Activated naive CD8-positive, alpha-beta T cell treated with anti-CD3 and anti-CD28 coated beads, Interleukin-2, amount 50 U/mL, for 16 hours (primary cell): Measurements from ENCODE around the gene NOSIP.

Experiments
- DNase-seq: peaks from one replicate; pipeline ENCODE4 v3.0.0-alpha.2; 2020; ENCODE audit warnings: low read depth, low spot score

Gene NOSIP

GRCh38 chr19:49594993-49595818 lies 14.8 kb upstream of the NOSIP start:
- no peak for DNase-seq

- no peak for DNase-seq
Measured at GRCh38 chr19:49594157-49594992, 14.0 kb upstream of the NOSIP start.

GRCh38 chr19:49593233-49594113 lies 13.1 kb upstream of the NOSIP start:
- peak; percentile 91 for DNase-seq

DNA sequence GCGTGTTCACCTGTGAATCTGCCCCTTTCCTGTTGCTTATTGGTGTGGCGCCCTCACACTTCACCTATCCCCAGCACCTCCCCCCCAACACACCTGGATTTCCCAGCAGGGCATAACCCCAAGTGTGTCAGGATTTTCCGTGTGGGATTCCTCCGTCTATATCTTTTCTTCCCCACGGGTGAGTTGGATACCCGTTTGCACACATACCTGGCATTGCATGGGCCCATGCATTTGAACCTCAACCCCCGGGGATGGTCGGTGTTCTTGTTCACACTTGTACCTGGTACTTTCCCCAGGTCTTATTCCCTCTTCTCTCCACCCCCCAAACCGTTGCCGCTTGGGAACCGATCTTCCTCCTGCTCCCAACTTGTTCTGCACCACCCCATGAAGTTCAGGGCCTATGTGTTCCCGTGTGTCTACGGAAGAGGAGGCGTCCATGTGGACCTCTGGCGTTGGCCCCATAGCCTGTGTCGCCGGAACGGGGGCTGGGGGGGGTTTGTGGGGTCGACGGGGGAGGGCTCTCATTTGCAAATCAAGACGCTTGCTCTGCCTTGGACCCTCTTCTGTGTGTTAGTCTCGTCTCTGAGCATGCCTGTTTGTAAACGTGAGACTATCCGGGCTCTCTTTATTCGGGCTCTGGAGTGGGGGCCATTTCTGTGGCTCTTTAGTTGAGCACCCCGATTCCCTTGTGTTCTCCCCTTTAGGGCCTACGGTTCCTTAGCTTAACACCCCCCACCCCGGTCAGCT lies 12.3 kb upstream of the NOSIP start:
- no peak for DNase-seq

GRCh38 chr19:49591731-49592485 lies 11.6 kb upstream of the NOSIP start:
- no peak for DNase-seq

- peak; percentile 35 for DNase-seq
Measured at GRCh38 chr19:49590971-49591730, 10.8 kb upstream of the NOSIP start, which contains the start of gene PRR12. PRR12 (plus strand) TSS chr19:49591182; CDS start chr19:49591655, 473 bp downstream.

GRCh38 chr19:49590071-49590970 lies 10.0 kb upstream of the NOSIP start:
- DNase-seq, result peak; percentile 84

GRCh38 chr19:49589502-49589905 lies 9.1 kb upstream of the NOSIP start:
- no peak for DNase-seq

DNA sequence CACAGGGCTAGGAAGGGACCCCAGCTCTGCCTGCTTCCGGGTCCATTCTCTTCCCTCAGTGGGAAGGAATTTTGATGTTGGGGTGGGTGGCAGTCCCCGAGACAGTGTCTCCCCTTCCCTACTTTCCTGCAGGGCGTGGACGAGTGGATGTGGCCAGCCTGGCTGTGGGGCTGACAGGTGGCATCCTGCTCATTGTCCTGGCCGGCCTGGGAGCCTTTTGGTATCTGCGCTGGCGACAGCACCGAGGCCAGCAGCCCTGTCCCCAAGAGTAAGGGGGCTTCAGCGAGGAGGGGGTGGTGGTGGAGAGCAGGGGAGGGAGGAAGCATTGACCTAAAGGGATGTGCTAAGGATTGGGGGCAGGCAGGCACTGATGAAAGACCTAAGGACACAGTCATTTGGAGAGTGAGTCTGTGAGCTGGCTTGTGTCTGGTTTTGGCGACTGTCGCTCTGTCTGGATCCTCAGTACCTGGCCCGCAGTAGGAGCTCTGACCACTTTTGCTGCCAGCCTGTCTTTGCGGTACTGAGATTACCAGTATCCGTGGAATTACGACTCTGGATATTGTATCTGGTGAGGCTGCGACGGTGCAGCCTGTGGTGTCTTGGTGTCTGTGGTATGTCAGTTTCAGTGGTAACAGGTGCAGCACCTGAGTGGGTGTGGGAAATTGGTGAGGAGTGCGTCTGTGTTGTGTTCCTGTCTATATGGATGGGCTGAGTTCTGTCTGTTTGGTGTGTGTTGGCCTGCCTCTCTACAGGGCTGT lies 8.2 kb upstream of the NOSIP start:
- peak; percentile 21 for DNase-seq

DNA sequence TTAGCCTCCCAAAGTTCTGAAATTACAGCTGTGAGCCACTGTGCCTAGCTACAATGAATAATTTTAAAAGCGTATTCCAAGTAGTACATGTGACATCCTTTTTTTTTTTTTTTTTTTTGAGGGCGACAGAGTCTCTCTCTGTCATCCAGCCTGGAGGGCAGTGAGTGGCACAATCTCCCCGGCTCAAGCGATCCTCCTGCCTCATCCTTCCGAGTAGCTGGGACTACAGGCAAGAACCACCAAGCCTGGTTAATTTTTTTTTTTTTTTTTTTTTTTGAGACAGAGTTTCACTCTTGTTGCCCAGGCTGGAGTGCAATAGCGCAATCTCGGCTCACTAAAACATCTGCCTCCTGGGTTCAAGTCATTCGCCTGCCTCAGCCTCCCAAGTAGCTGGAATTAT lies 6.9 kb upstream of the NOSIP start:
- DNase-seq, result no peak

GRCh38 chr19:49585023-49585422 lies 4.7 kb upstream of the NOSIP start:
- no peak for DNase-seq

- no peak for DNase-seq
Measured at GRCh38 chr19:49583239-49583638, 2.9 kb upstream of the NOSIP start.

- DNase-seq, result no peak
Measured at GRCh38 chr19:49581007-49581508, 702 bp upstream of the NOSIP start, which contains the start of gene PRRG2. PRRG2 (plus strand) TSS chr19:49581316; CDS start chr19:49583220, 1,904 bp downstream.

DNA sequence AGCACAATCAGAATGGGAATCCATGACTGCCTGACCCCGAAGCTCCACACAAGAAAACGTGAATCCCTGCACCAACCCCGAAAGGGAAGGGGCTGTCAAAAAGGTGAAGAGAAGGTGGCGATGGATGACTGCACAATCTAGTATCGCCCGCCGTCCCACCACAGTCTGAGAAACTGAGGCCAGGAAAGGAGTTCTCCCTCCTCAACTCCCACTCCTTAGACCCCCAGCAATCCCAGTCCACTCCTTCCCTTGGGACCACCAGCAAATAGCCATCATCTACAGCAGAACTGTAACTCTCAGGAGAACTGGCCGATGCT lies 451 bp downstream of the NOSIP start:
- no peak for DNase-seq

- DNase-seq, result no peak
Measured at GRCh38 chr19:49579193-49579592, 1.2 kb downstream of the NOSIP start.

GRCh38 chr19:49574206-49574755 lies 6.1 kb downstream of the NOSIP start:
- DNase-seq, result no peak

- DNase-seq, result no peak
Measured at GRCh38 chr19:49573425-49573824, 6.9 kb downstream of the NOSIP start.
